Astrocyte of the cerebellum (primary cell): Measurements from ENCODE around the gene RAB31.

ENCODE experiments used
- DNase-seq: peaks from one replicate; pipeline ENCODE4 v3.0.0-alpha.2; 2011; ENCODE audit warnings: low read depth
- H3K4me3 ChIP-seq: 2 replicates; pipeline ENCODE4 v1.5.1; 2011; ENCODE audit warnings: mild to moderate bottlenecking, low read depth, low read length, moderate library complexity
- CTCF ChIP-seq: IDR thresholded peaks from 2 replicates; pipeline ENCODE4 v1.5.1; 2012; ENCODE audit warnings: low read length, low read depth, moderate library complexity, mild to moderate bottlenecking; ENCODE audit errors: missing control alignments
- in situ Hi-C: cut with HindIII; loops from 2 replicates; pipeline ENCODE4 v1.10.0; 2017; ENCODE audit warnings: low sequenced_read_pairs

RAB31 gene

GRCh38 chr18:9846162-9846925, 138.2 kb downstream of the RAB31 start:
- no peak overlapping the region for H3K4me3 ChIP-seq
- peak; percentile 62 for DNase-seq
- in situ Hi-C loops, result no loop called here
- no peak for TF ChIP-seq CTCF

GRCh38 chr18:9848170-9848879, 140.2 kb downstream of the RAB31 start:
- in situ Hi-C loops, result no loop called here

GRCh38 chr18:9849407-9850283, 141.5 kb downstream of the RAB31 start:
- in situ Hi-C loops, result no loop called here
- no peak overlapping the region for H3K4me3 ChIP-seq
- no peak for TF ChIP-seq CTCF
- no peak for DNase-seq

More at GRCh38 chr18:9848170-9848879, 140.2 kb downstream of the RAB31 start:
- no peak for DNase-seq
- H3K4me3 ChIP-seq, result no peak overlapping the region
- TF ChIP-seq CTCF, result no peak

GRCh38 chr18:9850309-9850708, 142.2 kb downstream of the RAB31 start:
- no peak overlapping the region for H3K4me3 ChIP-seq
- TF ChIP-seq CTCF, result no peak
- no peak for DNase-seq
- in situ Hi-C loops, result no loop called here

GRCh38 chr18:9851511-9851910, 143.4 kb downstream of the RAB31 start:
- no peak for DNase-seq
- in situ Hi-C loops, result no loop called here
- no peak for TF ChIP-seq CTCF
- no peak overlapping the region for H3K4me3 ChIP-seq
